GM12878 (cell line): Measurements from ENCODE around the gene GDF15. TPM values are rescaled to one million over a fixed set of nuclear protein-coding genes. Genes with fewer than 3 reads are reported as not detected.

ENCODE experiments used
- ATAC-seq: fragments of 200-7000 bp; cut with Tn5 transposase; 3 replicates; pipeline ENCODE4 v1.9.1; 2020; ENCODE audit warnings: mild to moderate bottlenecking, moderate library complexity
- BruUV-seq: library from RNA; stranded (reverse); fragments of 400-500 nt; replicated peaks from 2 replicates; lab custom pipeline; 2021; lab: Mats Ljungman, UMichigan
- CTCF ChIA-PET: fragments of 300-600 bp; sonication (Branson Sonifier 250); formaldehyde crosslinking; extraction: SDS; loops from one replicate; lab custom pipeline; 2021; ENCODE audit warnings: inconsistent platforms; lab: Yijun Ruan, JAX
- POLR2A ChIA-PET: fragments of 350-600 bp; formaldehyde crosslinking; extraction: SDS; loops from one replicate; lab custom pipeline; 2021; ENCODE audit warnings: inconsistent platforms; lab: Charles Lee
- RAD21 ChIA-PET: fragments of 300-600 bp; sonication (Branson Sonifier 250); formaldehyde crosslinking; loops from one replicate; lab custom pipeline; 2023; ENCODE audit warnings: antibody characterized with exemption; ENCODE audit not compliant: unreplicated experiment; lab: Charles Lee
- SMC1A ChIA-PET: fragments of 300-600 bp; sonication (Branson Sonifier 250); formaldehyde crosslinking; loops from one replicate; lab custom pipeline; 2023; ENCODE audit not compliant: unreplicated experiment, uncharacterized antibody; lab: Charles Lee
- DNase-seq: peaks from one replicate; pipeline ENCODE4 v3.0.0-alpha.2; 2011; ENCODE audit warnings: low read depth, low spot score
- FAIRE-seq: peaks from 3 replicates; lab custom pipeline; 2011; peaks lifted over from hg19 to GRCh38; lab: Jason Lieb, UNC
- H2AFZ ChIP-seq: 2 replicates; pipeline ENCODE4 v1.6.0; 2011; ENCODE audit warnings: low read depth, low read length, control low read depth; ENCODE audit not compliant: control insufficient read depth
- H3K27ac ChIP-seq: 2 replicates; pipeline ENCODE4 v1.5.1; 2011; ENCODE audit warnings: control low read depth; ENCODE audit not compliant: control insufficient read depth, insufficient read depth
- H3K27me3 ChIP-seq, 2 experiments: replicated peaks in 1 of 2; 2 replicates each; pipeline versions ENCODE4 v1.6.0 to v1.6.1; 2011; ENCODE audit warnings: low read length in 1 of 2; ENCODE audit not compliant: control insufficient read depth in 2 of 2, insufficient read depth in 2 of 2
- H3K36me3 ChIP-seq, 2 experiments: 2 replicates each; pipeline ENCODE4 v1.5.1; 2011; ENCODE audit warnings: low read length in 1 of 2; ENCODE audit not compliant: control insufficient read depth in 2 of 2, insufficient read depth in 2 of 2
- H3K4me1 ChIP-seq: 2 replicates; pipeline ENCODE4 v1.6.1; 2011; ENCODE audit warnings: mild to moderate bottlenecking, low read length, moderate library complexity, mixed read lengths; ENCODE audit not compliant: control insufficient read depth, insufficient read depth
- H3K4me2 ChIP-seq: 2 replicates; pipeline ENCODE4 v1.6.0; 2011; ENCODE audit warnings: control low read depth; ENCODE audit not compliant: control insufficient read depth, insufficient read depth
- H3K4me3 ChIP-seq: fragments of 200-600 bp; sonication (generic); 2 replicates; pipeline ENCODE4 v1.5.1; 2016
- H3K79me2 ChIP-seq: 2 replicates; pipeline ENCODE4 v1.6.0; 2011; ENCODE audit warnings: low read length; ENCODE audit not compliant: control insufficient read depth, insufficient read depth
- H3K9ac ChIP-seq: 2 replicates; pipeline ENCODE4 v1.8.0; 2011; ENCODE audit warnings: low read length, control low read depth, mixed read lengths; ENCODE audit not compliant: control insufficient read depth, insufficient read depth
- H3K9me3 ChIP-seq: replicated peaks from 3 replicates; pipeline ENCODE4 v1.5.1; 2011; ENCODE audit warnings: mild to moderate bottlenecking, low read length; ENCODE audit not compliant: control insufficient read depth, insufficient read depth
- H4K20me1 ChIP-seq: 2 replicates; pipeline ENCODE4 v1.6.0; 2011; ENCODE audit not compliant: control insufficient read depth, insufficient read depth
- MAX ChIP-seq: IDR thresholded peaks from 2 replicates; pipeline ENCODE4 v1.6.1; 2012; ENCODE audit warnings: low read depth, low read length, improper control_type of control experiment
- POU2F2 ChIP-seq: IDR thresholded peaks from 3 replicates; pipeline ENCODE4 v1.6.1; 2011; ENCODE audit warnings: low read depth, mild to moderate bottlenecking, low read length, borderline replicate concordance
- WRNIP1 ChIP-seq: IDR thresholded peaks from 2 replicates; pipeline ENCODE4 v1.6.1; 2011; ENCODE audit warnings: low read depth, low read length, improper control_type of control experiment, borderline replicate concordance
- WGBS: methylation state at CpG from one replicate; pipeline ENCODE4 v1.1.6; 2016; ENCODE audit warnings: low lambda C conversion rate; ENCODE audit not compliant: insufficient replicate concordance, insufficient coverage; ENCODE audit errors: missing lambda C conversion rate; 5-methylcytosine and 5-hydroxymethylcytosine counted together
- in situ Hi-C: fragments of 300-500 bp; cut with MboI; formaldehyde crosslinking; loops from 9 replicates; pipeline ENCODE4 v1.14.3; 2018; ENCODE audit warnings: mixed read lengths
- intact Hi-C: fragments of 100-400 bp; cut with micrococcal nuclease; formaldehyde crosslinking; loops from one replicate; pipeline ENCODE4 v1.14.2; 2022; ENCODE audit not compliant: unreplicated experiment
- polyA plus RNA-seq, 11 experiments: library from polyadenylated mRNA; depleted of rRNA in 4 of 11; unstranded in 6 of 11; stranded (reverse) in 5 of 11; fragments of >200 nt; fragmentation: Nextera tagmentation in 4 of 11; fragmentation: Illumina TruSeq in 1 of 11; extraction: Ambion mirVana in 4 of 11; extraction: Trizol in 1 of 11; gene quantifications; 1 replicate in 1 of 11; 2 replicates in 10 of 11; pipeline versions ENCODE4 v1.2.1 to v1.2.3, GENCODE V29; 2011 to 2016; ENCODE audit warnings: inconsistent platforms in 2 of 11, missing spikeins in 2 of 11, low read depth in 1 of 11
- total RNA-seq, 4 experiments: library from RNA; depleted of rRNA in 3 of 4; stranded (reverse); fragments of >200 nt in 3 of 4; fragmentation: Illumina TruSeq in 1 of 4; extraction: Trizol in 1 of 4; gene quantifications; 2 replicates each; pipeline versions ENCODE4 v1.2.1 to v1.2.3, GENCODE V29; 2013 to 2021

Gene GDF15
- total and polyA plus RNA-seq, 10 of the 15 experiments (the other 5 are each of a cell fraction or from before 2014, with no cell fraction given), result 0.11 to 3.6 (median 1.6) TPM; not detected in 1

- in situ Hi-C loops, result no loop called here
- Histone ChIP-seq H3K27ac (no peak overlapping the region), H3K9ac (no peak overlapping the region), H3K36me3 (no peaks in the 10 kb centered on the region), H3K9me3 (no peaks in the 10 kb centered on the region), H3K4me2 (no peak overlapping the region), H3K4me3 (no peak overlapping the region), H3K27me3 (no peaks in the 10 kb centered on the region), H3K79me2 (no peaks in the 10 kb centered on the region), H3K4me1 (peaks cover 46% of the 10 kb centered on the region), H4K20me1 (no peaks in the 10 kb centered on the region), H2AFZ (no peak overlapping the region)
- ChIA-PET CTCF (interaction anchor here (0.7 to 8.8 kb wide), 15 partner anchors 11 to 249 kb away, joined by 3 to 144 read pairs (median 10); partner anchors contain the start of genes GDF15, JUND and LSM4), RAD21 (interaction anchor here (0.5 to 6.5 kb wide), 7 partner anchors 23 to 142 kb away, joined by 3 to 63 read pairs (median 13); no protein-coding TSS in a partner anchor), SMC1A (interaction anchor here (1.1 to 6.6 kb wide), 4 partner anchors 11 to 133 kb away, joined by 4 to 60 read pairs (median 22); no protein-coding TSS in a partner anchor), POLR2A (interaction anchor here (0.5 to 2.4 kb wide), 4 partner anchors 66 to 390 kb away, joined by 3 to 11 read pairs (median 4); partner anchors contain the start of gene JUND)
- BruUV-seq, result no TSS peak
- intact Hi-C loops, result loop anchor here (10.0 kb wide), 1 partner anchor 208 kb away; the partner anchor contains the start of gene RAB3A
- ATAC-seq (no peak), DNase-seq (no peak), FAIRE-seq (no peak)
- 44% methylated on average over 11 of the region's 16 CpGs for WGBS
- TF ChIP-seq MAX (no peak), WRNIP1 (no peak), POU2F2 (no peak)
Measured at GRCh38 chr19:18412610-18413239, 26.8 kb downstream of the GDF15 start.
